CD4-positive, alpha-beta T cell (primary cell): ENCODE data around the gene CYTH4. TPM values are rescaled to one million over a fixed set of nuclear protein-coding genes. Genes with fewer than 3 reads are reported as not detected.
A peak's percentile ranks its signal among the peaks of the same experiment; 100 is the strongest.

ENCODE experiments used
- ATAC-seq: fragments of 200-7000 bp; cut with Tn5 transposase; one replicate; pipeline ENCODE4 v1.10.0; 2022; ENCODE audit warnings: mild to moderate bottlenecking; ENCODE audit not compliant: poor library complexity
- CTCF ChIA-PET: fragments of 350-600 bp; sonication (Branson Sonifier 250); formaldehyde crosslinking; loops from one replicate; lab custom pipeline; 2021; ENCODE audit warnings: antibody characterized with exemption, inconsistent platforms; lab: Charles Lee
- POLR2A ChIA-PET: fragments of 350-600 bp; sonication (Branson Sonifier 250); formaldehyde crosslinking; loops from one replicate; lab custom pipeline; 2021; ENCODE audit warnings: antibody characterized with exemption, inconsistent platforms; lab: Charles Lee
- DNase-seq, 14 experiments: peaks; one replicate each; pipeline ENCODE4 v3.0.0-alpha.2; 2013 to 2020; ENCODE audit warnings: mixed read lengths in 2 of 14
- H3K27ac ChIP-seq, 2 donors: one replicate each; pipeline versions ENCODE4 v1.5.1 to v1.7.0; 2013; ENCODE audit warnings: low read length in 2 of 2, low read depth in 1 of 2, mild to moderate bottlenecking in 1 of 2
- H3K27me3 ChIP-seq, 2 experiments: 1 replicate in 1 of 2; 2 replicates in 1 of 2; pipeline versions ENCODE4 v1.6.1 to v1.7.0; 2013; ENCODE audit warnings: low read length in 2 of 2, control low read depth in 1 of 2, mild to moderate bottlenecking in 1 of 2, moderate library complexity in 1 of 2; ENCODE audit not compliant: insufficient read depth in 2 of 2, control insufficient read depth in 1 of 2
- H3K36me3 ChIP-seq: one replicate; pipeline ENCODE4 v1.6.1; 2013; ENCODE audit warnings: low read length, control low read depth; ENCODE audit not compliant: insufficient read depth
- H3K4me1 ChIP-seq: one replicate; pipeline ENCODE4 v1.6.1; 2013; ENCODE audit warnings: low read length, control low read depth; ENCODE audit not compliant: insufficient read depth
- H3K4me3 ChIP-seq: one replicate; pipeline ENCODE4 v1.5.1; 2013; ENCODE audit warnings: mild to moderate bottlenecking, low read length, moderate library complexity
- H3K9me3 ChIP-seq, 2 experiments: 1 replicate in 1 of 2; 2 replicates in 1 of 2; pipeline versions ENCODE4 v1.6.1 to v1.7.0; 2013; ENCODE audit warnings: low read length in 2 of 2, mild to moderate bottlenecking in 2 of 2, control low read depth in 1 of 2, moderate library complexity in 1 of 2; ENCODE audit not compliant: control insufficient read depth in 1 of 2, insufficient read depth in 1 of 2
- H3K27ac Mint-ChIP-seq: one replicate; pipeline ENCODE4 v1.8.0; 2020; ENCODE audit warnings: mixed read lengths
- H3K27me3 Mint-ChIP-seq: one replicate; pipeline ENCODE4 v1.8.0; 2021; ENCODE audit warnings: mixed read lengths
- H3K36me3 Mint-ChIP-seq: one replicate; pipeline ENCODE4 v1.8.0; 2021; ENCODE audit warnings: low read depth, mixed read lengths
- H3K4me1 Mint-ChIP-seq: one replicate; pipeline ENCODE4 v1.8.0; 2021; ENCODE audit warnings: low read depth, mixed read lengths
- H3K4me3 Mint-ChIP-seq: one replicate; pipeline ENCODE4 v1.8.0; 2020; ENCODE audit warnings: mild to moderate bottlenecking, mixed read lengths
- H3K9me3 Mint-ChIP-seq: one replicate; pipeline ENCODE4 v1.8.0; 2020; ENCODE audit warnings: mixed read lengths
- CTCF ChIP-seq: fragments of 200-600 bp; IDR thresholded peaks from one replicate; pipeline ENCODE4 v1.8.0; 2022; ENCODE audit warnings: antibody characterized with exemption, mild to moderate bottlenecking
- intact Hi-C, 2 experiments: fragments of 100-400 bp; cut with DNase I in 1 of 2; cut with micrococcal nuclease in 1 of 2; formaldehyde crosslinking; loops; one replicate each; pipeline versions ENCODE4 v1.15.1 to v1.9.0; 2023 to 2025; cut with DNase I, micrococcal nuclease
- total RNA-seq, 174 experiments: library from RNA in 2 of 174; stranded (reverse) in 2 of 174; gene quantifications; one replicate each; pipeline ENCODE4 v1.2.3 and lab custom pipeline; 2021 to 2026

The CYTH4 gene
- total RNA-seq, 2 experiments from 2014 or later = 134 to 138 TPM

DNA sequence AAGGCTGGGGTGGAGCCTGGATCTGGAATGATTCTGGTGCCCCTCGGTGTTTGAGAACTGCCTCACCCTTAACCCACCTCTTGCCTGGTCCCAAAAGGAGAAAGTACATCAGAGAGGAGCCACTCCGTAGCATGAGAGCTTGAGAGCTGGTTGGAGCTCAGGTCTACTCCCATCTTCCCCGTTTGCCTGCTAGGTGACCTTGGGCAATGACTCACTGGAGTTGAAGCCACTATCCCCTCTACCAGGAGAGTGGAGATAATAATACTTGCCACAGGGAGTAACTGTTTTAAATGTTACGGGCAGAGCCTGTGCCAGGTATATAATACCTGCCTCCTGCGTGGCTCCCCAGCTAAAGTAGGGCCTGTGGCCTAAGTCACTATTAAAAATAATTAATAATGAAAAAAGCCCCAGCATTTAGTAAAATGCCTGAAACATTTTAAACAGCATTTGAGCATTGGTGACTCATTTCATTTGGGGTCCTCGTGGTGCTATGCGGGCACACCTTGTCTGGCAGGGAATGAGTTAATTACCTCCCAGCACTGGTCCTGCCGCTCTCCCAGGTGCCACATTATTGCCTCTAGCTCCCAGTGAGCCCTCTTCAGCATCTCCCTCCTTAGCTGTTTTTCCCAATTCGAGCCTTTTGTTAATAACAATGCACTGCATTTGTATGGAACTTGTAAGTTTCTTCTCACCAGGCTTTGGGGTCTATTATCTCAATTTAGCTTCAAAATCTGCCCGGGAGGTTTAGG lies 22.5 kb downstream of the CYTH4 start:
- Mint-ChIP-seq H3K27me3 (no peaks in the 10 kb centered on the region), H3K4me1 (peaks cover 90% of the 10 kb centered on the region), H3K9me3 (no peaks in the 10 kb centered on the region), H3K36me3 (peaks cover 88% of the 10 kb centered on the region), H3K4me3 (peak overlapping the region; percentile 13), H3K27ac (peak overlapping the region; percentile 95)
- CTCF ChIA-PET = interaction anchor here (1.2 to 2.0 kb wide), 3 partner anchors 12 to 67 kb away, joined by 3 to 6 read pairs (median 4); no protein-coding TSS in a partner anchor
- Histone ChIP-seq H3K9me3 (no peaks in the 10 kb centered on the region), H3K27me3 (no peaks in the 10 kb centered on the region), H3K36me3 (peaks cover 73% of the 10 kb centered on the region), H3K4me1 (peaks cover 100% of the 10 kb centered on the region), H3K27ac (peak overlapping the region; percentile 92 to 97), H3K4me3 (no peak overlapping the region)
- DNase-seq = no peak
- intact Hi-C loops = loop anchor here in 1 of 2 experiments (1.0 kb wide), 1 partner anchor 21 kb away; no protein-coding TSS in a partner anchor
- TF ChIP-seq CTCF = no peak
- no peak for ATAC-seq
- POLR2A ChIA-PET = interaction anchor here (1.0 to 1.5 kb wide), 2 partner anchors 9 to 287 kb away, joined by 3 to 5 read pairs; no protein-coding TSS in a partner anchor

GRCh38 chr22:37305887-37306286 lies 23.6 kb downstream of the CYTH4 start:
- DNase-seq = no peak
- Mint-ChIP-seq H3K4me3 (no peak overlapping the region), H3K4me1 (peaks cover 90% of the 10 kb centered on the region), H3K9me3 (no peaks in the 10 kb centered on the region), H3K36me3 (peaks cover 88% of the 10 kb centered on the region), H3K27me3 (no peaks in the 10 kb centered on the region), H3K27ac (peak overlapping the region; percentile 95)
- Histone ChIP-seq H3K27ac (peak overlapping the region; percentile 92 to 97), H3K4me3 (no peak overlapping the region), H3K9me3 (no peaks in the 10 kb centered on the region), H3K4me1 (peaks cover 100% of the 10 kb centered on the region), H3K36me3 (peaks cover 75% of the 10 kb centered on the region), H3K27me3 (no peaks in the 10 kb centered on the region)
- ChIA-PET CTCF (interaction anchor here (1.5 to 2.0 kb wide), 2 partner anchors 11 to 68 kb away, joined by 3 to 6 read pairs; no protein-coding TSS in a partner anchor), POLR2A (no interaction called here)
- intact Hi-C loops = no loop called here
- no peak for ATAC-seq
- TF ChIP-seq CTCF = no peak

DNA sequence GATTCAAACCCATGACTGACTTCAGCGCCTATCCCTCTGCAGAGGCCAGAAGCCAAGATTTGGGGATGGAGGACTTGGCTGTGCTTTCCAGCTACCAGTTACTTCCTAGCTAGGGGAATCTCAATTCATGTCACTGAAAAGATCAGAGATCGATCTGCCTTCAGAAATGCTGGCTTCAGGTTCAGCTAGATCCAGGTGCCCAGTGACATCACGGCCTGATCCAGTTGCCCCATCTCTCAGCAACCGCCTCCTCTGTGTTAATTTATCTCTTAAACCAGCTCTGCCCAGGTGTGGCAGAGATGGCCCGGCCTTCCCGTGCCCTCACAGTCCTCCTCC lies 24.2 kb downstream of the CYTH4 start:
- peaks cover 88% of the 10 kb centered on the region for H3K36me3 Mint-ChIP-seq

More for the DNA sequence above, 24.2 kb downstream of the CYTH4 start:
- no peak for TF ChIP-seq CTCF
- Mint-ChIP-seq H3K27ac (peak overlapping the region; percentile 95), H3K9me3 (no peaks in the 10 kb centered on the region), H3K4me1 (peaks cover 88% of the 10 kb centered on the region), H3K27me3 (no peaks in the 10 kb centered on the region), H3K4me3 (peak overlapping the region; percentile 83)
- Histone ChIP-seq H3K9me3 (no peaks in the 10 kb centered on the region), H3K4me3 (peak overlapping the region; percentile 24), H3K36me3 (peaks cover 76% of the 10 kb centered on the region), H3K27me3 (no peaks in the 10 kb centered on the region), H3K27ac (peak overlapping the region; percentile 92 to 97), H3K4me1 (peaks cover 100% of the 10 kb centered on the region)
- intact Hi-C loops = no loop called here
- peak in 1 of 14 experiments; percentile 12 for DNase-seq
- POLR2A ChIA-PET = interaction anchor here (0.6 kb wide), 1 partner anchor 120 kb away, joined by 3 read pairs; no protein-coding TSS in a partner anchor
- CTCF ChIA-PET = interaction anchor here (0.7 to 2.0 kb wide), 2 partner anchors 10 to 20 kb away, joined by 3 to 6 read pairs; no protein-coding TSS in a partner anchor
- ATAC-seq = no peak
